Natural killer cell (primary cell): Measurements from ENCODE around the gene HSD17B12. TPM values are rescaled to one million over a fixed set of nuclear protein-coding genes. Genes with fewer than 3 reads are reported as not detected.

Experiments
- ATAC-seq, 3 donors: fragments of 150-1000 bp in 2 of 3; fragments of 200-7000 bp in 1 of 3; cut with Tn5 transposase; 1 replicate in 1 of 3; 2 replicates in 2 of 3; pipeline ENCODE4 v1.10.0; 2021; ENCODE audit warnings: mild to moderate bottlenecking in 2 of 3, moderate library complexity in 2 of 3
- DNase-seq, 2 donors: peaks; one replicate each; pipeline versions ENCODE4 v3.0.0 to v3.0.0-alpha.2; 2013 to 2021; ENCODE audit warnings: mixed read lengths in 1 of 2
- H3K27ac ChIP-seq: one replicate; pipeline ENCODE4 v1.5.1; 2013; ENCODE audit warnings: mild to moderate bottlenecking, low read length
- H3K27me3 ChIP-seq: one replicate; pipeline ENCODE4 v1.6.1; 2013; ENCODE audit warnings: low read length; ENCODE audit not compliant: control insufficient read depth, insufficient read depth
- H3K36me3 ChIP-seq: one replicate; pipeline ENCODE4 v1.6.1; 2013; ENCODE audit warnings: low read length; ENCODE audit not compliant: control insufficient read depth, insufficient read depth
- H3K4me1 ChIP-seq: one replicate; pipeline ENCODE4 v1.6.1; 2013; ENCODE audit warnings: low read length; ENCODE audit not compliant: control insufficient read depth, insufficient read depth
- H3K4me3 ChIP-seq: one replicate; pipeline ENCODE4 v1.5.1; 2013; ENCODE audit warnings: low read length
- H3K9me3 ChIP-seq: one replicate; pipeline ENCODE4 v1.6.1; 2013; ENCODE audit warnings: low read length; ENCODE audit not compliant: control insufficient read depth, insufficient read depth
- H3K27ac Mint-ChIP-seq, 2 donors: one replicate each; pipeline ENCODE4 v1.8.0; 2022; ENCODE audit warnings: mild to moderate bottlenecking in 2 of 2, mixed read lengths in 2 of 2, moderate library complexity in 1 of 2
- H3K27me3 Mint-ChIP-seq, 2 donors: one replicate each; pipeline ENCODE4 v1.8.0; 2022; ENCODE audit warnings: low read depth in 2 of 2, mixed read lengths in 2 of 2
- H3K36me3 Mint-ChIP-seq: one replicate; pipeline ENCODE4 v1.8.0; 2022; ENCODE audit warnings: mixed read lengths
- H3K4me1 Mint-ChIP-seq, 2 donors: one replicate each; pipeline ENCODE4 v1.8.0; 2022; ENCODE audit warnings: mixed read lengths in 2 of 2
- H3K4me3 Mint-ChIP-seq: one replicate; pipeline ENCODE4 v1.8.0; 2022; ENCODE audit warnings: mild to moderate bottlenecking, moderate library complexity, mixed read lengths
- H3K9me3 Mint-ChIP-seq, 2 donors: one replicate each; pipeline ENCODE4 v1.8.0; 2022; ENCODE audit warnings: mixed read lengths in 2 of 2
- WGBS: methylation state at CpG from one replicate; pipeline ENCODE4 v1.1.7; 2013; ENCODE audit warnings: missing lambda C conversion rate; ENCODE audit not compliant: insufficient coverage; 5-methylcytosine and 5-hydroxymethylcytosine counted together
- intact Hi-C: fragments of 100-400 bp; cut with micrococcal nuclease; formaldehyde crosslinking; loops from one replicate; pipeline ENCODE4 v1.14.2; 2022
- total RNA-seq, 4 donors: library from RNA; stranded (reverse); fragments of 120-200 nt in 1 of 4; gene quantifications; one replicate each; pipeline versions ENCODE4 v1.2.3 to v1.2.4, GENCODE V29; 2013 to 2022
- TF ChIP-seq, protein P1 (sequence below): fragments of 200-600 bp; IDR thresholded peaks from one replicate; pipeline ENCODE4 v1.8.0; 2022; ENCODE audit warnings: antibody characterized with exemption

The HSD17B12 gene
- total RNA-seq, 3 donors from 2014 or later (not counting 1 experiment from before 2014, with no cell fraction given), result 21.0 to 26.3 (median 26.1) TPM

GRCh38 chr11:43735961-43736360 lies 55.4 kb downstream of the HSD17B12 start:
- no peak for DNase-seq
- Mint-ChIP-seq H3K4me3 (no peak overlapping the region), H3K9me3 (no peaks in the 10 kb centered on the region), H3K27me3 (no peaks in the 10 kb centered on the region), H3K27ac (no peak overlapping the region), H3K36me3 (no peaks in the 10 kb centered on the region), H3K4me1 (peaks cover 37 to 38% of the 10 kb centered on the region in 2 donors)
- TF ChIP-seq, protein P1, sequence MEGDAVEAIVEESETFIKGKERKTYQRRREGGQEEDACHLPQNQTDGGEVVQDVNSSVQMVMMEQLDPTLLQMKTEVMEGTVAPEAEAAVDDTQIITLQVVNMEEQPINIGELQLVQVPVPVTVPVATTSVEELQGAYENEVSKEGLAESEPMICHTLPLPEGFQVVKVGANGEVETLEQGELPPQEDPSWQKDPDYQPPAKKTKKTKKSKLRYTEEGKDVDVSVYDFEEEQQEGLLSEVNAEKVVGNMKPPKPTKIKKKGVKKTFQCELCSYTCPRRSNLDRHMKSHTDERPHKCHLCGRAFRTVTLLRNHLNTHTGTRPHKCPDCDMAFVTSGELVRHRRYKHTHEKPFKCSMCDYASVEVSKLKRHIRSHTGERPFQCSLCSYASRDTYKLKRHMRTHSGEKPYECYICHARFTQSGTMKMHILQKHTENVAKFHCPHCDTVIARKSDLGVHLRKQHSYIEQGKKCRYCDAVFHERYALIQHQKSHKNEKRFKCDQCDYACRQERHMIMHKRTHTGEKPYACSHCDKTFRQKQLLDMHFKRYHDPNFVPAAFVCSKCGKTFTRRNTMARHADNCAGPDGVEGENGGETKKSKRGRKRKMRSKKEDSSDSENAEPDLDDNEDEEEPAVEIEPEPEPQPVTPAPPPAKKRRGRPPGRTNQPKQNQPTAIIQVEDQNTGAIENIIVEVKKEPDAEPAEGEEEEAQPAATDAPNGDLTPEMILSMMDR, result no peak
- ATAC-seq, result no peak
- H3K36me3 ChIP-seq, result no peaks in the 10 kb centered on the region
- intact Hi-C loops, result no loop called here
- H3K4me1 ChIP-seq, result no peaks in the 10 kb centered on the region
- no peaks in the 10 kb centered on the region for H3K27me3 ChIP-seq
- H3K27ac ChIP-seq, result no peak overlapping the region
- no peaks in the 10 kb centered on the region for H3K9me3 ChIP-seq
- WGBS, result 71% methylated on average over 4 of the region's 4 CpGs
- no peak overlapping the region for H3K4me3 ChIP-seq

- intact Hi-C loops, result no loop called here
- H3K36me3 Mint-ChIP-seq, result no peaks in the 10 kb centered on the region
- WGBS, result 63% methylated on average over 5 of the region's 5 CpGs
- no peaks in the 10 kb centered on the region for H3K4me1 ChIP-seq
- no peaks in the 10 kb centered on the region for H3K36me3 ChIP-seq
- H3K9me3 Mint-ChIP-seq, result no peaks in the 10 kb centered on the region
- ATAC-seq, result no peak
- no peak for DNase-seq
- no peaks in the 10 kb centered on the region for H3K27me3 Mint-ChIP-seq
- H3K4me3 ChIP-seq, result no peak overlapping the region
- no peaks in the 10 kb centered on the region for H3K27me3 ChIP-seq
- H3K27ac ChIP-seq, result no peak overlapping the region
- peaks cover 33 to 38% of the 10 kb centered on the region in 2 donors for H3K4me1 Mint-ChIP-seq
- H3K9me3 ChIP-seq, result no peaks in the 10 kb centered on the region
- H3K27ac Mint-ChIP-seq, result no peak overlapping the region
- TF ChIP-seq, protein P1, result no peak
- no peak overlapping the region for H3K4me3 Mint-ChIP-seq
Observed at GRCh38 chr11:43736502-43737200, 56.1 kb downstream of the HSD17B12 start.

GRCh38 chr11:43737201-43737590 lies 56.7 kb downstream of the HSD17B12 start:
- Histone ChIP-seq H3K27me3 (no peaks in the 10 kb centered on the region), H3K9me3 (no peaks in the 10 kb centered on the region), H3K4me1 (no peaks in the 10 kb centered on the region), H3K36me3 (no peaks in the 10 kb centered on the region), H3K27ac (no peak overlapping the region), H3K4me3 (no peak overlapping the region)
- ATAC-seq (no peak), DNase-seq (no peak)
- Mint-ChIP-seq H3K4me3 (no peak overlapping the region), H3K36me3 (no peaks in the 10 kb centered on the region), H3K27ac (no peak overlapping the region), H3K4me1 (peaks cover 33 to 38% of the 10 kb centered on the region in 2 donors), H3K27me3 (no peaks in the 10 kb centered on the region), H3K9me3 (no peaks in the 10 kb centered on the region)
- intact Hi-C loops, result no loop called here
- TF ChIP-seq, protein P1, result no peak
